Measurements from ENCODE around the gene UBL4A. TPM values are rescaled to one million over a fixed set of nuclear protein-coding genes. Genes with fewer than 3 reads are reported as not detected.

The UBL4A gene
- total and polyA plus RNA-seq, 2 of the 13 experiments (the other 11 are each of a cell fraction or from before 2014, with no cell fraction given) = 16.8 to 25.5 TPM

- TF ChIP-seq ZSCAN22 (CRISPR knock-in tag; IDR thresholded peaks at IDR 0.05) (peak; percentile 28; the same call in 1 of the 2 replicates), ATRX (CRISPR knock-in tag; IDR thresholded peaks at IDR 0.05; ENCODE audit: borderline replicate concordance) (no peak), MTA3 (CRISPR knock-in tag; IDR thresholded peaks at IDR 0.05) (no peak), SYNCRIP (IDR thresholded peaks at IDR 0.05; ENCODE audit: insufficient read depth, low read depth, low read length) (no peak), ZBTB34 (CRISPR knock-in tag; IDR thresholded peaks at IDR 0.05) (no peak), ZNF614 (CRISPR knock-in tag; IDR thresholded peaks at IDR 0.05; ENCODE audit: borderline replicate concordance) (no peak), ZNF274 (CRISPR knock-in tag; IDR thresholded peaks at IDR 0.05) (no peak), ZNF414 (CRISPR knock-in tag; IDR thresholded peaks at IDR 0.05) (no peak), TMF1 (CRISPR knock-in tag; IDR thresholded peaks at IDR 0.05; ENCODE audit: low read depth) (no peak)
Observed at GRCh38 chrX:154436983-154437752, 49.2 kb downstream of the UBL4A start, which contains the start of gene GDI1 (continued).

- Histone ChIP-seq H3K4me3 (replicated peaks in 1 of 3; ENCODE audit: insufficient read depth in 1 of 3, low read depth in 2 of 3, low read length in 3 of 3) (peak overlapping the region; percentile 54 to 87 (median 72); a peak in 4 of 6 replicates), H3K4me2 (ENCODE audit: low read depth, low read length) (no peak overlapping the region), H2AFZ (ENCODE audit: low read length) (no peak overlapping the region), H3K79me2 (ENCODE audit: insufficient read depth, low read length) (peaks cover 14% of the 10 kb centered on the region), H3K27ac (ENCODE audit: extremely low read length, insufficient read depth, low read length) (peak overlapping the region; percentile 46), H3K9me3 (ENCODE audit: low read length) (no peaks in the 10 kb centered on the region), H4K20me1 (ENCODE audit: insufficient read depth, low read length) (no peaks in the 10 kb centered on the region), H3K36me3 (replicated peaks in 1 of 2; ENCODE audit: control insufficient read depth in 1 of 2, insufficient read depth in 2 of 2, low read length in 2 of 2) (no peaks in the 10 kb centered on the region; a peak in 3 of 5 replicates), H3K27me3 (ENCODE audit: control insufficient read depth in 1 of 2, insufficient read depth in 2 of 2, low read length in 2 of 2) (no peaks in the 10 kb centered on the region), H3K9ac (ENCODE audit: insufficient read depth, low read depth, low read length) (peak overlapping the region; percentile 60; the same call in 1 of the 2 replicates), H3K4me1 (ENCODE audit: insufficient read depth, low read length) (peaks cover 8% of the 10 kb centered on the region)
- DNase-seq (ENCODE audit: low spot score) = no peak
- ChIA-PET POLR2A (no interaction called here), CTCF (ENCODE audit: low intra/inter-chr PET ratio, low total read pairs) (no interaction called here)
- in situ Hi-C loops (cut with HindIII; ENCODE audit: extremely low pct_ligation_motif_present, low pct_unique_long_range_greater_than_20kb) = no loop called here
- no peak for FAIRE-seq
- BruUV-seq (replicated peaks) = no TSS peak
- 98% methylated on average over 9 of the region's 78 CpGs for WGBS (ENCODE audit: low lambda C conversion rate)
- peak; percentile 42 for ATAC-seq
- intact Hi-C loops (cut with micrococcal nuclease; ENCODE audit: unreplicated experiment) = no loop called here
- TF ChIP-seq ZBTB38 (CRISPR knock-in tag; IDR thresholded peaks at IDR 0.05) (0 out of 2 replicates have a peak, but pooled peaks have one; percentile 11), LCORL (IDR thresholded peaks at IDR 0.05) (no peak), LCORL (CRISPR knock-in tag; IDR thresholded peaks at IDR 0.05) (no peak)
Observed at GRCh38 chrX:154436374-154436982, 49.9 kb downstream of the UBL4A start.
